NOMO-1 treated with DMSO at 0.1 percent for 48 hours (cell line): ENCODE data around the gene MAP9.
A peak's percentile ranks its signal among the peaks of the same experiment; 100 is the strongest.
"Not testable (repeated sequence)": the region's sequence is repeated elsewhere in the genome, so short reads cannot be mapped to it uniquely, and the experiment has no call there.

ENCODE experiments used
- DNase-seq: peaks from one replicate; lab custom pipeline; 2025; ENCODE audit not compliant: unreplicated experiment; lab: John Stamatoyannopoulos, UW

MAP9 gene

GRCh38 chr4:155376387-155377268 is at the start of gene MAP9:
TSS of gene MAP9 (minus strand) at chr4:155376965. CDS start at chr4:155375850, 1,115 bp downstream.
- DNase-seq: no peak

GRCh38 chr4:155424778-155425177 is 48.0 kb upstream of the MAP9 start:
- not testable (repeated sequence) for DNase-seq

GRCh38 chr4:155423671-155424070 is 46.9 kb upstream of the MAP9 start:
- DNase-seq: no peak

- no peak for DNase-seq
Observed at GRCh38 chr4:155419266-155419665, 42.5 kb upstream of the MAP9 start.

- no peak for DNase-seq
Observed at GRCh38 chr4:155415662-155416061, 38.9 kb upstream of the MAP9 start.

- DNase-seq: no peak
Observed at GRCh38 chr4:155413451-155413850, 36.7 kb upstream of the MAP9 start.

- DNase-seq: no peak
Observed at GRCh38 chr4:155411546-155411945, 34.8 kb upstream of the MAP9 start.

- no peak for DNase-seq
Observed at GRCh38 chr4:155408796-155409195, 32.0 kb upstream of the MAP9 start.

- DNase-seq: no peak
Observed at GRCh38 chr4:155407480-155407879, 30.7 kb upstream of the MAP9 start.

GRCh38 chr4:155405059-155405458 is 28.3 kb upstream of the MAP9 start:
- DNase-seq: no peak

GRCh38 chr4:155403886-155404285 is 27.1 kb upstream of the MAP9 start:
- no peak for DNase-seq

GRCh38 chr4:155402941-155403340 is 26.2 kb upstream of the MAP9 start:
- DNase-seq: no peak

- DNase-seq: no peak
Observed at GRCh38 chr4:155400893-155401292, 24.1 kb upstream of the MAP9 start.

GRCh38 chr4:155399974-155400697 is 23.4 kb upstream of the MAP9 start:
- no peak for DNase-seq

GRCh38 chr4:155392481-155393184 is 15.9 kb upstream of the MAP9 start:
- DNase-seq: no peak

- DNase-seq: no peak
Observed at GRCh38 chr4:155391932-155392331, 15.2 kb upstream of the MAP9 start.

GRCh38 chr4:155388162-155388561 is 11.4 kb upstream of the MAP9 start:
- DNase-seq: no peak

- no peak for DNase-seq
Observed at GRCh38 chr4:155383541-155383940, 6.8 kb upstream of the MAP9 start.

- no peak for DNase-seq
Observed at GRCh38 chr4:155377276-155377675, 511 bp upstream of the MAP9 start.

- DNase-seq: peak; percentile 1
Observed at GRCh38 chr4:155371432-155372043, 5.2 kb downstream of the MAP9 start.

- no peak for DNase-seq
Observed at GRCh38 chr4:155367608-155368007, 9.2 kb downstream of the MAP9 start.
